ENCODE measurements around the gene KIRREL3. TPM values are rescaled to one million over a fixed set of nuclear protein-coding genes. Genes with fewer than 3 reads are reported as not detected.

Gene KIRREL3
- total and polyA plus RNA-seq, 2 of the 4 experiments (the other 2 are of a cell fraction) = 10.9 to 15.9 TPM

- H2AK5ac ChIP-seq (ENCODE audit: low read depth, low read length) = peak overlapping the region; percentile 70; the same call in 1 of the 2 replicates
- in situ Hi-C loops (cut with MboI; ENCODE audit: low sequenced_read_pairs) (no loop called here), dilution Hi-C loops (cut with HindIII; ENCODE audit: low sequenced_read_pairs, unreplicated experiment) (no loop called here), intact Hi-C loops (cut with micrococcal nuclease) (loop anchor here (5.0 kb wide), 1 partner anchor 74 kb away; no protein-coding TSS in a partner anchor)
- 0 out of 2 replicates have a peak overlapping the region, but pooled peaks have one; percentile 50 for H3K56ac ChIP-seq (ENCODE audit: extremely low read depth, insufficient read depth, low read length)
- no peaks in the 10 kb centered on the region for H3K36me3 ChIP-seq (ENCODE audit: control insufficient read depth, insufficient read depth, low read length)
- TF ChIP-seq RFX5 (IDR thresholded peaks at IDR 0.05; ENCODE audit: low read depth, low read length) (no peak), FOS (IDR thresholded peaks at IDR 0.05; ENCODE audit: low read depth, low read length) (no peak), CEBPB (IDR thresholded peaks at IDR 0.05; ENCODE audit: low read depth, low read length) (no peak), MAFK (IDR thresholded peaks at IDR 0.05; ENCODE audit: low read depth, low read length) (no peak), CTCF (conservative IDR thresholded peaks at IDR 0.05; ENCODE audit: low read depth, low read length) (no peak), BHLHE40 (IDR thresholded peaks at IDR 0.05; ENCODE audit: low read depth, low read length) (no peak), MAZ (IDR thresholded peaks at IDR 0.05; ENCODE audit: borderline replicate concordance, low read depth, low read length) (no peak), SMC3 (IDR thresholded peaks at IDR 0.05; ENCODE audit: low read depth, low read length) (no peak), CHD1 (IDR thresholded peaks at IDR 0.05; ENCODE audit: low read depth, low read length) (no peak), RCOR1 (IDR thresholded peaks at IDR 0.05; ENCODE audit: insufficient replicate concordance, low read length) (no peak), RAD21 (IDR thresholded peaks at IDR 0.05; ENCODE audit: low read length) (no peak), ELK1 (IDR thresholded peaks at IDR 0.05; ENCODE audit: borderline replicate concordance, low read depth, low read length) (no peak), USF2 (IDR thresholded peaks at IDR 0.05; ENCODE audit: low read depth, low read length) (no peak), NFE2L2 (IDR thresholded peaks at IDR 0.05; ENCODE audit: low read depth, low read length) (no peak)
- H3K4me2 ChIP-seq (ENCODE audit: low read depth, low read length) = no peak overlapping the region
- peak overlapping the region; percentile 14 to 74; a peak in 2 of 4 replicates for H4K8ac ChIP-seq (ENCODE audit: low read depth in 2 of 2, low read length in 2 of 2)
- peak overlapping the region; percentile 31; the same call in 1 of the 2 replicates for H4K91ac ChIP-seq (ENCODE audit: insufficient read depth, low read depth, low read length)
- H4K20me1 ChIP-seq (ENCODE audit: insufficient read depth, low read length) = no peaks in the 10 kb centered on the region; the same call in 1 of the 2 replicates
- no CpG with 5 or more reads among the region's 1 CpG for WGBS, 2 experiments (ENCODE audit: extremely low coverage in 2 of 2, insufficient read length in 1 of 2)
- H2BK20ac ChIP-seq (ENCODE audit: low read depth, low read length) = peak overlapping the region; percentile 80; the same call in 1 of the 2 replicates
- peak overlapping the region; percentile 74; the same call in 1 of the 2 replicates for H3K23ac ChIP-seq (ENCODE audit: low read depth, low read length)
- H3K9me3 ChIP-seq (ENCODE audit: control insufficient read depth, insufficient read depth, low read length) = no peaks in the 10 kb centered on the region
- POLR2A ChIA-PET (ENCODE audit: unreplicated experiment) = no interaction called here
- peak overlapping the region; percentile 90; the same call in 2 of the 3 replicates for H2BK15ac ChIP-seq (ENCODE audit: low read depth, low read length)
- no peak overlapping the region for H4K5ac ChIP-seq (ENCODE audit: low read depth, low read length)
- ATAC-seq (ENCODE audit: low read depth) (no peak), DNase-seq (peak; percentile 54)
- peaks cover 26% of the 10 kb centered on the region for H3K9me1 ChIP-seq (ENCODE audit: insufficient read depth, low read length)
- peaks cover 16% of the 10 kb centered on the region for H3K4me1 ChIP-seq (ENCODE audit: control insufficient read depth, insufficient read depth, low read length)
- no peaks in the 10 kb centered on the region for H3K27me3 ChIP-seq (ENCODE audit: control insufficient read depth, insufficient read depth, low read length)
- no peak overlapping the region for H3K9ac ChIP-seq (ENCODE audit: low read depth, low read length)
- H3K14ac ChIP-seq (replicated peaks; ENCODE audit: low read depth, low read length) = peak overlapping the region; percentile 50
- H3K4me3 ChIP-seq (ENCODE audit: insufficient read depth, low read depth, low read length) = no peak overlapping the region
- peak overlapping the region; percentile 84 for H2BK120ac ChIP-seq (ENCODE audit: low read depth, low read length)
- no TSS peak for BruUV-seq (replicated peaks)
- peak overlapping the region; percentile 96; the same call in 1 of the 2 replicates for H3K27ac ChIP-seq (ENCODE audit: insufficient read depth, low read length)
- peaks cover 18 to 43% of the 10 kb centered on the region in 2 experiments for H3K79me1 ChIP-seq (ENCODE audit: low read depth in 1 of 2, low read length in 2 of 2)
- H2AFZ ChIP-seq (replicated peaks; ENCODE audit: low read length, poor library complexity) = no peak overlapping the region
- CTCF ChIA-PET = no interaction called here
- no peak overlapping the region for H2AK9ac ChIP-seq (replicated peaks; ENCODE audit: low read depth, low read length, poor library complexity)
- peak overlapping the region; percentile 82; the same call in 1 of the 2 replicates for H3K4ac ChIP-seq (ENCODE audit: low read depth, low read length)
- peak overlapping the region; percentile 28; the same call in 1 of the 2 replicates for H3K18ac ChIP-seq (ENCODE audit: low read depth, low read length)
- peak overlapping the region; percentile 98 for H2BK5ac ChIP-seq (ENCODE audit: low read depth, low read length, poor library complexity, severe bottlenecking)
Observed at GRCh38 chr11:126918556-126918955, 82.0 kb downstream of the KIRREL3 start.

Data from IMR-90 (cell line).